GM19351 (cell line): Measurements from ENCODE around the gene NFATC1.

Experiments used
- ATAC-seq: cut with Tn5 transposase; IDR thresholded peaks from one replicate; pipeline ENCODE4 v1.9.1; 2021; ENCODE audit warnings: mild to moderate bottlenecking, moderate library complexity; ENCODE audit not compliant: unreplicated experiment

NFATC1 gene

DNA sequence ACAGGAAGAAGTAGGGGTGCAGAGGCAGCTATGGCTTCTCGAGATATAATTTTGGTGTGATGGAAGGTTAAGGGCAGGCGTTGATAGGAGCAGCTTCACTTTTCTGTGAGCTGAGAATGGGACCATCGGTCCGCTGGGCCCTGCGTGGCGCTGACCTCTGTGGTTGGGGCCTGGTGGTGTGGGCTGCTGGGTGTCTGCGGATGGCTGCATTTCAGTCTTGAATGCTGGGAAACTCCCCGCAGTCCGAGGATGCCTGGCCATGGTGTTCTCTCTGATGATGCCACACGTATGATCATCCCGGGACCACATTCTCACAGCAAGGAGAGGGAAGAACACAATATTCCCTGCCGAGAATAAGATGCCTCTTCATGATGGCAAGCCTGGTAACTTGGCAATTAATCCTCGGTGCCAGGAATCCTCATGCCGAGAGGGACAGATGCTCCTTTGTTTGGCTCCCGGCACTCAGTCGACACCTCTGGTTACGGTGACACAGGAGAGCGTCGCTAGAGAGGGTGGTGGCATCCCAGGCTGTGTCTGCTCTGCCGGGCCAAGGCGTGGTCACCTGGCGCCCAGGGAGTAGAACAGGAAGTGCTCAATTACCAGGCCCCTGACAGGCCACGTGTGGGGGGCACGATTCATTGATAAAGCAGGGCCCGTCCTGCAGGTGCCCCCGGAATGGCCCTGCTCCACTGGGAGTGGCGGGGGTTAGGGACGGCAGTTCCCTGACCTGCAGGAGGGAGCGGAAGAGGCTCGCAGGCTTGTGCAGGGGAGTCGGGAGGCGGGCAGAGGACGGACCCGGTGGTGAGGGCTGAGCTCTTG lies 164.5 kb downstream of the NFATC1 start:
- no peak for ATAC-seq

DNA sequence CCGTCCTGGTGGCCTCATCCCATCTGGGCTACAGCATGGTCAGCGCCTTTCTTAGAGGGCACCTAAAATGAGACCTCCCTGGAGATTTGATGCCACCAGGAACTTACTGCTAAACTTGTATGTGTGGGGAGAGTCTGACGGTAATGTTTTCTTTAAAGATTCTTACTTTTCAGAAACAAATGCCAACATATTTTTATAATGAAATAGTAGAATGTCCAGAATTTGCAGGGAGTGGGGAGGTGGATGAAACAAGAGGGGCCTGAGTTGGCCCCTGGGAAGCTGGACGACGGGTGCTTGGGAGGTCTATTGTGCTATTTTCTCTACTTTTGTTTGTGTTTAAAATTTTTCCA lies 165.1 kb downstream of the NFATC1 start:
- no peak for ATAC-seq

DNA sequence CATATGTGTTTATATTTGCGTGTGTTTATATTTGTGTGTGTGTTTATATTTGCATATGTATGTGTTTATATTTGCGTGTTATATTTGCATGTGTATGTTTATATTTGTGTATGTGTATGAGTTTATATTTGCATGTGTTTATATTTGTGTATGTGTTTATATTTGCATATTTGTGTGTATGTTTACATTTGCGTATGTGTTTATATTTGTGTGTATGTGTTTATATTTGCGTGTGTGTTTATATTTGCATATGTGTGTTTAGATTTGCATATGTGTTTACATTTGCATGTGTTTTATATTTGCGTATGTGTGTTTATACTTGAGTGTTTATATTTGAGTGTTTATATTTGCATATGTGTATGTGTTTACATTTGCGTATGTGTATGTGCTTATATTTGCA lies 168.2 kb downstream of the NFATC1 start:
- ATAC-seq: no peak

DNA sequence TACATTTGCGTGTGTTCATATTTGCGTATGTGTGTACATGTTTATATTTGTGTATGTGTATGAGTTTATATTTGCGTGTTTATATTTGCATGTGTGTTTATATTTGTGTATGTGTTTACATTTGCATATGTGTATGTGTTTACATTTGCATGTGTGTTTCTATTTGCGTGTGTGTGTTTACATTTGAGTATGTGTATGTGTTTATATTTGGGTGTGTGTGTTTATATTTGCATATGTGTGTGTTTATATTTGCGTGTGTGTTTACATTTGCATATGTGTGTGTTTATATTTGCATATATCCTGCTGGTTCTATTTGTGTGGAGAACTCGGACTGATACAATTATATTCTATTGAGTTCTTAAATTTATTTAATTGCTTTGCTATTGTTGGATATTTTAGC lies 168.7 kb downstream of the NFATC1 start:
- ATAC-seq: no peak

DNA sequence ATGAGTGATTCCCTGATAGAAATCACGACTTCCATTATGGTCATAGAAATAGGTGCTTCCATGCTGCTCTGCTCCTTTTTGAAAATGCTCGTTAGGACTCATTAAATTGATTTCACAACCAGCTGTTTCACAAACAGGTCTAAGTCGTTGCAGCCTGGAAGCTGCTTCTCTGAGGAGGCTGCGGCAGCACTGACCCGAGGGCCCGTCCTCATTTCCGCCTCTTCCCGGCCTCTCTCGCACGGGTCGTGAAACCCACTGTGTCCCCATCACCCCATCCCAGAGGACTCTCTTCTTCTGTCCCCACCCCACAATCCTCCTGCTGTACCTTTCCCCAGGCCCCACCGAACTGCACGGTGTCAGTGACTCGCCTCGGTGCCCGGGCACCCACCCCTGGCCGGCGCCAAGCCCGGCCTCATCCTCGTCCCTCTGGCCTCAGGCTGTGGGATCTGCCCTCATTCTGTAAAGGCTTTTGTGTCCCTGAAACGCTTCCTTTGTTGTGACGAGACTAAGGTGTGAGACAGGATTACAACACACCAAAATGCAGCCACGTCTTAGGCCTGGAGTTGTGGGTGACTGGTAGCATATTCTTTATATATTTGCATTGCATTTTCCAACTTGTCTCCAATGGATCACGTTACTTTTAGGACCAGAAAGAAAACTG lies 171.2 kb downstream of the NFATC1 start:
- ATAC-seq: no peak

DNA sequence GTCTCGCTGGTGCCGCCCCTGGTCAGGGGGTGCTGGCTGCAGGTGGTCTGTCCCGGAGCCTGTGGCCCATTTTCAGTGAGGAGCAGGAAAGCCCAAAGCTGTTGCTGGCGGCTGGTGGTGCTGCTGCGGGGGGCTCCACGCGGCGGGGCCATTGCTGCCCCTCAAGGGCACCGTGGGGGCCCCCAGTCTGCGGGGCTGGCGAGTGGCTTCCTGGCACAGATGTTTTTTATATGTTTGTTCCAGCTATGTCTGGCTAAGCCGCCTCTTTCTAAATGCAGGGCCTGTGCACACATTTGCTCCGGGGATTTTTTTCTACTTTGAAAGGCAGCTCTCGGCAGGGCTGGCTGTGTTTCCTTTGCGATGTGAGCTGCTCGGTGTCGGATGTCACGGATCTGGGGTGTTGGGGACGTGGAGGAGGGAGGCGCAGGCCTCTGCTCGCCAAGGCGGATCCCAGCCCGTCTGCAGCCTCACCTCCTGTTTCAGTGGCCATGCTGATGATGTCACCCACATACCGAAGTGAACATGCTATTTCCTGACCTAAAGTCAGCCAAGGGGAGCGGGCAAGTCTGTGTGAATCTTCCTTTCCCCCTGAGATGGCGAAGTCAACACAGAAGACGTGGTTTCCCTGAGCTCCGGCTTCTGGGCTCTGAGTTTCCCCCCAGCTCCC lies 171.9 kb downstream of the NFATC1 start:
- no peak for ATAC-seq

DNA sequence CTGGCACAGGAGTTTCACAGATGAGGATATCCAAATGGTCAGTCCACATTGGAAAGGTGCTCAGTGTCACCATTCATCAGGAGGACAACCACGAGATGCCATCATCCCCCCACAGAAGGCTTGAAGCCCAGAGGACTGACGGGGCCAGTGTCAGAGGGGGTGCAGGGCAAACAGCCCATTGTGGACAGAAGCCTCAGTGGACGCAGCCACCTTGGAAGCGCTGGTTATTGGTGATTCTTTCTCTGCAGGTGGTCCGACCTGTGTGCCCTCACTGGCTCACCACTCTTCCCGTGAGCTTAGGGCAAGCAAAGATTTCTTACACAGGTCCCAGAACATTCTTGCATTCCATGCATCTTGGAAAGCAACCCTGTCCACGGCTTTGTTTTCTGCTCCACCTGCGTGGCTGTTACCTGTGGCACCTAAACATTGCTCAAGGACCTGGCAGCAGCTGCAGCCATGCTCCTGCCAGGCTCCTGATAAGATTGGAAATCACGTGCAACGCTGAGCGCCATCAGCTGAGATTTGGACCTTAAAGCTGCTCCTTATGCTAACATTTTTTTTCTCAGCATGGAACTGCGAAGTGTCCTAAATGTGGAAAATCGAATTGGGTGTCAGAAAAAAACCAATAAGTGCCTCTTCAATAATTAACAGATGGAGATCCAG lies 172.9 kb downstream of the NFATC1 start:
- no peak for ATAC-seq

DNA sequence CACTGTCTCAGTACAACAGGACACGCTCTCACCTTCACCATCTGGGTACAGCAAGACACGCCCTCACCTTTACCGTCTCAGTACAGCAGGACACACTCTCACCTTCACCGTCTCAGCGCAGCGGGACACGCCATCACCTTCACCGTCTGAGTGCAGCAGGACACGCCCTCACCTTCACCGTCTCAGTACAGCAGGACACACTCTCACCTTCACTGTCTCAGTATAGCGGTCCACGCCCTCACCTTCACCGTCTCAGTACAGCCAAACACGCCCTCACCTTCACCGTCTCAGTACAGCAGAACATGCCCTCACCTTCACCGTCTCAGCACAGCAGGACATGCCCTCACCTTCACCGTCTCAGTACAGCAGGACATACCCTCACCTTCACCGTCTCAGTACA lies 174.0 kb downstream of the NFATC1 start:
- ATAC-seq: no peak

DNA sequence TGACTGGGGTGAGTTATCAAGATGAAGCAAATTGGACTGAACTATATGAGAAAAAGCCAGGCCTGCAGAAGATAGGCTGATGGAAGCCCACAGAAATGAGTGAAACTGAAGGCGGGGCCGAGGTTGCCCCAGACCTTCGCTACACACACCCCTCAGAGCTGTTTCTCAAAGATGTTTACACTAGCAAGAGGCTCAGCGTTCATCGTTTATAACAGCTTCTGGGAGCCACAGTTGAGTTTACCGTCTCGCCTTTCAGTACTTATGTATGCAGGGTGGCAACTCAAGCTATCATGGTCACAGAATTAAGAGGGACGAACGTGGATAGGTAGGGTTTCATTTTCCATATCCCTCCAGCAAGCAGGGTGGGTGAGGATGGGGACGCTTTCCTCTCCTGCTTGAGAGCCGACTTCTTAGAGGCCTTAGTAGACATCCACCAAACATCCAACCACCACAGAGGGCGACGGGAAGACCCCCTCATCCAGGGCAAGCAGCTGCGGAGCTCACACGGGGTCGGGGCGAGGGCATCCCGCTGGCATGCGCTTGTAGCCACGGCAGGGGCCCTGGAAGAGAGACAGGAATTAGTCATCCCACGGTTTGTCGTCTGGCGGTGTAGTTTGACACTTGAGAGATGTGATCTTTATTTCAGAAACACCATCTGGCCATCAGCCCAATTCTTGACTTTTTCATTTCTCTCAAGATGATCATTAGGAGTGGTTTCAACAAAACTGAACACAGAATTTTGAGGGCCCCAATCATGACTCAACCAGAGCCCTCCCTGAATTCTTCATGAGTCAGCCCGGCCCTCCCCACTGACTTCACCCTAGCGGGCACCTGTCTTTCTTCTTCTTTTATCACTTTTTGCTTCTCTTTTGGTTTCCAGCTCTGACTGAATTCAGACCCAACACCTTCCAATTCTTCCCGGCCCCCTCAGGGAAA lies 174.8 kb downstream of the NFATC1 start:
- ATAC-seq: no peak

DNA sequence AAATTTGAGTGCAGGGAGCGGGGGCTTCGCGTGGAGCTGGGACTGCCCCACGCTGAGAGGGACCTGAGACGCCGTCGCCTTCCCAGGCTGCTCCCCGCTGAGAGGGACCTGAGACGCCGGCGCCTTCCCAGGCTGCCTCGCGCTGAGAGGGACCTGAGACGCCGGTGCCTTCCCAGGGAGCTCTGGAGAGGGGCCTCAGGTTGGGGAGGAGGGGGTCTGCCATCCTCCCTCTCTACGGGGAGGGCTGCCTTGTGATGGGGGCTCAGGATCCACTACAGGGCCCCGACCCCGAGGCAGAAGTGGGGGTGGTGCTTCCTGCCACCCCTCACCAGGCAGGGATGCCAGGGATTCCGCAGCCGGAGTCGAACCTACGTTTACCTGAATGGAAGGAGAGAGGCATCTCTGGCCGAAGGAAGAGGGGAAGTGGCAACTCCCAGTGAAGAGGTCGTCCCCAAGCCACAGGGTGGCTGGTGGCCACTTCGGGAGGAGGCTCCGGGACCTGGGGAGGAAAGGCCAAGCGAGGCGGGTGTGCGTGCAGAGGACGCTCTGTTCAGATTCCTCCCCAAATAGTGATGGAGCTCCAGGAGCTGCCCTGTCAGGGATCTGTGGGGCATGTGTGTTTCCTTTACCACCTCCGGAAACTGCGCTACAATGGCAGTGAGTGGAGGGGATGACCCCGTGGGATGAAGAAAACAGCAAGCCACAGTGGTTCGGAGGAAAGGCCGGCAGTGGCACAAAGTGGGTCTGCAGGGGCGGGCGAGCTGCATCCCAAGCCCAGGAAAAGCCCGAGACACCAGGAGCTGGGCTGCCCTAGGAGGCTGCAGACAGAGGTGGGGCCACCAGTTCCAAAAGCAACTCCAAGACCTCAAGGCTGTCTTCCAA lies 175.7 kb downstream of the NFATC1 start:
- ATAC-seq: no peak

DNA sequence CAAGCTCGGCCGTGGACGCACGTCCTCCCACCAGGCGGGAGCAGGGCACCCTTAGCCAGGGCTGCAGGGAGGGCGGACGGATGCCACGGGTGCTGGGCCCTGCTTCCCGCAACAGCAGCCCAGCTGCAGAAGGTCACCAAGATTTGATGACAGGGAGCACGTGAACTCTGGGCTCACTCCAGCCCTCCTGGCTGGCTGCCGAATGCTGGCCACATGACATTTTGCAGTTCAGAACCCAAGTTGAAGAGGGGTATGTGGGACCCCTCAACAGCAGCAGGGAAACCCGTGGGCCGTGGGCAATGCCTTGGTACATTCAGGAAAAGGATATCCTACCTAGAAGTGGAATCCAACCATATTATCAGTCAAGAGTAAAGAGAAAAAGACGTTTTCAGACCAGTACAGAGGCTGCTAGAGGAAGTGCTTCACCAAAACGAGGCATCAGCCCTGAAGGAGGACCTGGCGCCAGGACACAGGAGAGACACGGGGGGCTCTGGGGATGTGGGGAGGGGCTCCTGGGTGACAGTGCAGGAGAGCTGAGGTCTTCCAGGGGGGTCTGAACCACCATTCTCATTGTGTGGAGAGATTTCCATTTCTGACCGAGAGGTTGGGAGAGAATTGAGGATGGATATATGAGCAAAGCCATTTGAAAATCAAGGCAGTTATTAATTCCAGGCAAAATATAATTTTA lies 176.5 kb downstream of the NFATC1 start:
- no peak for ATAC-seq

DNA sequence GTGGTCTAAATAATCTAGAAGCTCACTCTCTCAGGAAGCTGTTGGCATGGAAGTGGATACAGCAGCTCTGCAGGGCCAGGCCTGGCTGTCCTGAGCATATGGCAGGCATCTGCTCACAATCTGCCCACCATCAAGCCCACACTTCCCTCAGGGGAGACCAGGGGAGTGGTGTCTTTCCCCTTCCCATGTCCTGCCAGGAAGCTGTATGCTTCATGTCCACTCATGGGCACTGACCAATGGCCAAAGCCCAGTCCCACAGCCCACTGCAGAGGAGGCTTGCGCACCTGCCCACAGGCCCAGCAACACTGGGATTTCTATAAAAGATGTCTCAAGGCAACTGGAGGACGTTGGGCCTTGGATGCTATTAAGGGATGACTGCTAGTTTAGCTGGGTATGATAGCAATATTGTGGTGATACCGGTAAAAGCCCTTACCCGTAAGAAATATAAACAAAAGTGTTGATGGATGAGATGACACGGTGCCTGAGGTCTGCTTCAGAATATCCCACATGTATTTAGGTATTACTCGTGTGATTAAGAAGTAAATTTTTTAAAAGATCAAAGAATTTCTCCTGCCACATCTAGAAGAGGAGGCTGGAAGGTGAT lies 177.2 kb downstream of the NFATC1 start:
- ATAC-seq: no peak

DNA sequence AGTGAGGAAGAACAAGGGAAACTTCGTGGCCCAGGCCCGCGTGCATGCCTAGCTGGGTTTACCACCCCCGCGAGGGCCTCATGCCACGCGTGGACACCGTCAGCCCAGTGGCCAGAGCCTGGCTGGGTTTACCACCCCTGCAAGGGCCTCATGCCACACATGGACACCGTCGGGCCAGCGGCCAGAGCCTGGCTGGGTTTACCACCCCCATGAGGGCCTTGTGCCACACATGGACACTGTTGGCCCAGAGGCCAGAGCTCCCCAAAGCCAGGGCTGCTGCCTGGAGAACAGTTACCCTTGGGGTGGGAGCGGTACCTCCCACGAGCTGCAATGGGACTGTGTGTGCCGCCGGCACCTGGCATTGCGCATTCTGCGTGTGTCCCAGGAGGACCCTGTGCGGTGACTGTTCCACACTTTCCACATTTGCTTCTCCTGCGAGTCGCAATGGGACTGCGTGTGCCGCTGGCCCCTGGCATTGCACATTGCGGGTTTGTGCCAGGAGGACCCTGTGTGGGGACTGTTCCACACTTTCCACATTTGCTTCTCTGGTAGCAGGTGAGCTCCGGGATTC lies 178.3 kb downstream of the NFATC1 start:
- ATAC-seq: no peak

DNA sequence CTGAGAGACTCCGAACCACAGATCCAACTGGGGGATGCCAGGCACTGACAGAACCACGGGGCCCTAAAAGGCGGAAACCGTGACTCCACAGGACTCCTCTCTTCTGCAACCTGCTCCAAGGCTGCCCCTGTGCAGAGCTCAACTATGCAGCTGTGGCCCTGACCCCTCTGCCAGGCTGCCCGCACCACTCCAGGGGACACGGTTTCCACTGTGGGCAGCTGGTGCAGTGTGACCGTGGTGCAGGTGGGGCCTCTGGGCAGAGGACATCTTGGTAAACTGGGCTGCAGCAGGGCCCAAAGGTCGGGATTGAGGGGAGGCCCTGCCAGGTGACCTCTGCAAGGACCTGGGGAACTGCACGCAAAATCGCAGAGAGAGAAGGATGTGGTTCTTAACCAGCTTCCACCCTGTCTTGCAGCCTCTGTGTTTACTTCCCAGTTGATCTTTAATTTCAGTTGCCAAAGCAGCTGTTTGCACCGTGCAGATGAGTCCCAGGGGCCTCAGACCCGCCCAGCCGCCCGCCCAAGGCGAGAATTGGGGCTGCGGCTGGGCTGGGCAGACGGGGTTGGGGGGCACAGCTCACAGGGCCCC lies 179.3 kb downstream of the NFATC1 start:
- ATAC-seq: no peak

DNA sequence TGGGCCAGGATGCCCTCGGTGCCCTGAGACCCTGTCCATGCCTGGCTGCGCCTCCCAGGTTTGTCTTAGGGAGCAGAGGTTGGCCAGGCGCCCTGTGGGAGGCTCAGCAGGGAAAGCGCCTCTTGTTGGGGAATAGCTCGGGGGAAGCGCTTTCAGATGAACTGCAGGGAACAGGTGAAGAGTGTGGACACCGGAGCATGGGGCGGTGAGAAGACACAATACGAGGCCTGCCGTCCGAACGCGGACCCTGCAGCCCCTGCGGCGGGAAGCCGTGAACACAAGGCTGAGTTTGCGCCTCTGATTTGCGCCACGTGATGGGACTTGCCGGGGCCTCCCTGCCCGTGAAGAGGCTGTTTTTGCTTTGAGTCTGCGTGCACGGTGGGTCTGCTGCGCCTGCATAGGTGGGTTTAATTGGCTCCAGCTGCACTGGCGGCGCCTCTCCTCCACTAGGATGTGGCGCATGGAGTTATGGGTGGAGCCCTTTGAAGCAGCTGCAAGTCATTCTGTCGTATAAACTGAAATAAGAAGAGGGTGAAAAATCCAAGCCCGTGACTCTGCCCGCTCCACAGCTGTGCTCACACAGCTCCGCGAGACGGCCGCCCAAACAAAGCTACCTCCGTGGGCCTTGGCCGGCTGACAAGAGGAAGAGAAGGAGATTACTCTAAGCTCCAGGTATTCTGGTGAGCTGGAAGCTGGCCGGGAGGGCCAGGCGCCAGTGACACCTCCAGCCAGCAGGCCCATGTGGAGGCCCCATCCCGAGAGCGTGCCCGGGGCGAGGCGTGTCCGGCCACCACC lies 180.4 kb downstream of the NFATC1 start:
- no peak for ATAC-seq

DNA sequence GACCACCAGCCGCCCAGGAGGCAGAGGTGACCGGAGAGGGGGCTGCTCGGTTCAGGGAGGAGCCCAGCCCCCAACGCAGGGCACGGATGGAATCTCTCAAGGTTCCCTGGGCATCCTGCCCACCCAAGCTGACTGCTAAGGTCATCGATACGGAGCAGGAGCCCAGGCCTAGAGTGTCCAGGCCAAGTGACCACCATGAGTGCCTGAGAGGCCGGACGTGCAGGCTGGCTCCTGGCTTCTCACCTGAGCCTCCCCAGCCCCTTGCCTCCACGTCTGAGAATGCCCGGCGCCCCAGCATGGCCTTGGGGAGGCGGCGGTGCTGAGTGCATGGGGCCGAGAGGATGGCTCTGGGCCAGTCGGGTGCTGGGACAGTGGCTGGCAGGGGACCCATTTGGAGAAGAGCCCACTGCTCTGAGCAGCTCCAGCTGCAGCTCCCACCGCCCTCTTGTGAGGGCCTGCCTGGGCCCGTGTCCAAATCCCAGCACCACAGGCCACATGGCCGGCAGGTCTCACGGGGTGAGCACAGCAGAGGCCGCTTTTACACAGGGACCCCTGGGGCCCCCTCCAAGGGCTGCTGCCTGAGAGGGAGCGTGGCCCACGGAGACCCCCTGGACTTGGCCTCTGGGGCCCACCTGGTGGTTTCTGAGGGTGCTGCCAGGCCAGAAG lies 181.1 kb downstream of the NFATC1 start:
- no peak for ATAC-seq
